ENCODE results near the gene LRRC74A.

DNA sequence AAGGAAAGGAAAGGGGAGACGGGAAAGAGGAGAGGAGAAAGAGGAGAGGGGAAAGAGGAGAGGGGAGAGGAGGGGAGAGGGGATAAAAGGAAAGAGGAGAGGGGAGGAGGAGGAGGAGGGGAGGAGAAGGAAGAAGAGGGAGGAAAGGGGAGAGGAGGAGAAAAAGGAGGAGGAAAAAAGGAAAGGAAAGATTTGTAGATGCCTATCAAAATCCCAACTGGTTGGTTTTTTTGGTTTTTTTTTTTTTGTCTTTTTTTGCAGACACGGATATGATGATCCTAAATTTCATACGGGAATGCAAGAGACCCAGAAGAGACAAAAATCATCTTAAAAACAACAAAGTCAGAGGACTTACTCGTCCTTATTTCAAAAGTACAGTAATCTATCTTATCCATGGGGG is 32.9 kb upstream of the LRRC74A start:
- TF ChIP-seq, protein P1, sequence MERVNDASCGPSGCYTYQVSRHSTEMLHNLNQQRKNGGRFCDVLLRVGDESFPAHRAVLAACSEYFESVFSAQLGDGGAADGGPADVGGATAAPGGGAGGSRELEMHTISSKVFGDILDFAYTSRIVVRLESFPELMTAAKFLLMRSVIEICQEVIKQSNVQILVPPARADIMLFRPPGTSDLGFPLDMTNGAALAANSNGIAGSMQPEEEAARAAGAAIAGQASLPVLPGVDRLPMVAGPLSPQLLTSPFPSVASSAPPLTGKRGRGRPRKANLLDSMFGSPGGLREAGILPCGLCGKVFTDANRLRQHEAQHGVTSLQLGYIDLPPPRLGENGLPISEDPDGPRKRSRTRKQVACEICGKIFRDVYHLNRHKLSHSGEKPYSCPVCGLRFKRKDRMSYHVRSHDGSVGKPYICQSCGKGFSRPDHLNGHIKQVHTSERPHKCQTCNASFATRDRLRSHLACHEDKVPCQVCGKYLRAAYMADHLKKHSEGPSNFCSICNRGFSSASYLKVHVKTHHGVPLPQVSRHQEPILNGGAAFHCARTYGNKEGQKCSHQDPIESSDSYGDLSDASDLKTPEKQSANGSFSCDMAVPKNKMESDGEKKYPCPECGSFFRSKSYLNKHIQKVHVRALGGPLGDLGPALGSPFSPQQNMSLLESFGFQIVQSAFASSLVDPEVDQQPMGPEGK (CRISPR knock-in tag; IDR thresholded peaks at IDR 0.05; ENCODE audit: borderline replicate concordance), result no peak
- no peak for TF ChIP-seq ZFP30 (CRISPR knock-in tag; IDR thresholded peaks at IDR 0.05)
- TF ChIP-seq ZNF565 (CRISPR knock-in tag; conservative IDR thresholded peaks at IDR 0.05; ENCODE audit: low read depth), result no peak
- no peak for TF ChIP-seq TOX (CRISPR knock-in tag; IDR thresholded peaks at IDR 0.05; ENCODE audit: borderline replicate concordance)

Measured in SK-N-SH treated with all-trans-retinoic acid at 6 μM for 48 hours (cell line).